H1 (cell line): Measurements from ENCODE around the gene SSBP3. TPM values are rescaled to one million over a fixed set of nuclear protein-coding genes. Genes with fewer than 3 reads are reported as not detected.

ENCODE experiments used
- CTCF ChIA-PET: fragments of 300-600 bp; sonication (Branson Sonifier 250); formaldehyde crosslinking; loops from one replicate; lab custom pipeline; 2021; ENCODE audit not compliant: partially characterized antibody; lab: Charles Lee
- POLR2A ChIA-PET: fragments of 300-600 bp; sonication (Branson Sonifier 250); formaldehyde crosslinking; loops from one replicate; lab custom pipeline; 2021; ENCODE audit warnings: inconsistent platforms; ENCODE audit not compliant: partially characterized antibody; lab: Charles Lee
- DNase-seq, 2 experiments: peaks; one replicate each; pipeline versions ENCODE4 v3.0.0 to v3.0.0-alpha.2; 2010 to 2022; ENCODE audit warnings: low spot score in 2 of 2, low read depth in 1 of 2, mixed read lengths in 1 of 2
- FAIRE-seq: peaks from 2 replicates; lab custom pipeline; 2011; peaks lifted over from hg19 to GRCh38; lab: Jason Lieb, UNC
- H2AFZ ChIP-seq: 2 replicates; pipeline ENCODE4 v1.8.1; 2012; ENCODE audit warnings: low read length, inconsistent platforms
- H2AK5ac ChIP-seq: 2 replicates; pipeline ENCODE4 v1.6.1; 2013; ENCODE audit warnings: low read depth, low read length
- H2BK120ac ChIP-seq: replicated peaks from 2 replicates; pipeline ENCODE3; 2013; ENCODE audit warnings: low read depth, low read length, inconsistent platforms
- H2BK12ac ChIP-seq: 2 replicates; pipeline ENCODE4 v1.6.1; 2013; ENCODE audit warnings: low read depth, low read length
- H2BK15ac ChIP-seq: 2 replicates; pipeline ENCODE4 v1.6.1; 2013; ENCODE audit warnings: low read length
- H2BK20ac ChIP-seq: 2 replicates; pipeline ENCODE4 v1.6.1; 2013; ENCODE audit warnings: low read length
- H2BK5ac ChIP-seq: 2 replicates; pipeline ENCODE4 v1.6.1; 2013; ENCODE audit warnings: low read depth, low read length
- H3K14ac ChIP-seq: 2 replicates; pipeline ENCODE4 v1.6.1; 2013; ENCODE audit warnings: inconsistent platforms; ENCODE audit not compliant: insufficient read length
- H3K18ac ChIP-seq: 2 replicates; pipeline ENCODE4 v1.6.1; 2013; ENCODE audit warnings: low read length; ENCODE audit errors: extremely low read depth
- H3K23ac ChIP-seq: 2 replicates; pipeline ENCODE4 v1.6.1; 2013; ENCODE audit warnings: inconsistent platforms; ENCODE audit not compliant: insufficient read length
- H3K23me2 ChIP-seq: 2 replicates; pipeline ENCODE4 v1.6.1; 2013; ENCODE audit warnings: low read depth, low read length
- H3K27ac ChIP-seq: 2 replicates; pipeline ENCODE4 v1.6.1; 2011; ENCODE audit warnings: low read depth, low read length, inconsistent platforms
- H3K27me3 ChIP-seq, 4 experiments: replicated peaks in 1 of 4; 1 replicate in 1 of 4; 2 replicates in 3 of 4; pipeline versions ENCODE4 v1.6.1 to v1.8.1; 2011 to 2013; ENCODE audit warnings: low read length in 3 of 4, mild to moderate bottlenecking in 3 of 4, inconsistent platforms in 2 of 4, mixed read lengths in 2 of 4, moderate library complexity in 1 of 4; ENCODE audit not compliant: control insufficient read depth in 3 of 4, insufficient read depth in 3 of 4; ENCODE audit errors: extremely low read depth in 1 of 4
- H3K36me3 ChIP-seq, 4 experiments: 2 replicates each; pipeline versions ENCODE4 v1.6.1 to v1.8.1; 2011 to 2013; ENCODE audit warnings: mild to moderate bottlenecking in 4 of 4, low read length in 3 of 4, moderate library complexity in 2 of 4, control low read depth in 1 of 4, inconsistent platforms in 1 of 4; ENCODE audit not compliant: insufficient read depth in 4 of 4, control insufficient read depth in 2 of 4
- H3K4ac ChIP-seq: replicated peaks from 2 replicates; pipeline ENCODE3; 2013; ENCODE audit warnings: low read length, low read depth, mixed read lengths, inconsistent platforms; ENCODE audit not compliant: insufficient read length
- H3K4me1 ChIP-seq, 4 experiments: replicated peaks in 1 of 4; 1 replicate in 1 of 4; 2 replicates in 3 of 4; pipeline versions ENCODE4 v1.6.1 to v1.8.1; 2011 to 2013; ENCODE audit warnings: low read length in 3 of 4, inconsistent platforms in 2 of 4, mixed read lengths in 1 of 4; ENCODE audit not compliant: insufficient read depth in 4 of 4, control insufficient read depth in 3 of 4
- H3K4me2 ChIP-seq, 2 experiments: 2 replicates each; pipeline versions ENCODE4 v1.6.1 to v1.8.1; 2011 to 2013; ENCODE audit warnings: low read depth in 2 of 2, low read length in 2 of 2, control low read depth in 1 of 2, inconsistent platforms in 1 of 2, mild to moderate bottlenecking in 1 of 2; ENCODE audit not compliant: insufficient read depth in 1 of 2
- H3K4me3 ChIP-seq, 4 experiments: fragments of 200-600, 300-600 bp in 1 of 4; sonication (generic), shearing (Covaris generic), sonication (Bioruptor Twin) in 1 of 4; 2 replicates each; pipeline versions ENCODE4 v1.5.1 to v1.8.1; 2011 to 2016; ENCODE audit warnings: low read length in 4 of 4, low read depth in 3 of 4, control low read depth in 2 of 4, inconsistent platforms in 2 of 4, mild to moderate bottlenecking in 2 of 4, mixed read lengths in 1 of 4, moderate library complexity in 1 of 4; ENCODE audit not compliant: insufficient read depth in 2 of 4; ENCODE audit errors: extremely low read depth in 1 of 4
- H3K56ac ChIP-seq: replicated peaks from 2 replicates; pipeline ENCODE3; 2013; ENCODE audit warnings: low read depth, mild to moderate bottlenecking, mixed read lengths, low read length, inconsistent platforms; ENCODE audit not compliant: insufficient read length
- H3K79me1 ChIP-seq: 2 replicates; pipeline ENCODE4 v1.6.1; 2013; ENCODE audit warnings: low read depth, low read length, control low read depth
- H3K79me2 ChIP-seq, 2 experiments: 2 replicates each; pipeline versions ENCODE4 v1.6.1 to v1.8.1; 2012 to 2013; ENCODE audit warnings: low read length in 2 of 2, mild to moderate bottlenecking in 2 of 2, inconsistent platforms in 1 of 2; ENCODE audit not compliant: insufficient read depth in 2 of 2, control insufficient read depth in 1 of 2
- H3K9ac ChIP-seq, 4 experiments: replicated peaks in 1 of 4; 1 replicate in 1 of 4; 2 replicates in 3 of 4; pipeline versions ENCODE4 v1.6.1 to v1.8.1; 2011 to 2013; ENCODE audit warnings: low read depth in 3 of 4, low read length in 3 of 4, control low read depth in 2 of 4, mild to moderate bottlenecking in 2 of 4, moderate library complexity in 2 of 4, inconsistent platforms in 1 of 4; ENCODE audit errors: extremely low read depth in 1 of 4
- H3K9me3 ChIP-seq, 2 experiments: 2 replicates each; pipeline versions ENCODE4 v1.6.1 to v1.8.1; 2012 to 2013; ENCODE audit warnings: mild to moderate bottlenecking in 2 of 2, moderate library complexity in 2 of 2, control low read depth in 1 of 2, inconsistent platforms in 1 of 2, low read depth in 1 of 2, low read length in 1 of 2, mixed read lengths in 1 of 2; ENCODE audit not compliant: insufficient read depth in 2 of 2
- H4K20me1 ChIP-seq, 2 experiments: replicated peaks in 1 of 2; 2 replicates each; pipeline versions ENCODE3 to v1.8.1; 2011 to 2013; ENCODE audit warnings: inconsistent platforms in 2 of 2, low read length in 2 of 2, mild to moderate bottlenecking in 1 of 2; ENCODE audit not compliant: insufficient read depth in 2 of 2, control insufficient read depth in 1 of 2
- H4K5ac ChIP-seq: 2 replicates; pipeline ENCODE4 v1.6.1; 2013; ENCODE audit warnings: low read length, low read depth, mixed read lengths, inconsistent platforms; ENCODE audit not compliant: insufficient read length
- H4K8ac ChIP-seq: 2 replicates; pipeline ENCODE4 v1.8.0; 2013; ENCODE audit warnings: mild to moderate bottlenecking, moderate library complexity, low read length, inconsistent platforms; ENCODE audit not compliant: insufficient read depth; ENCODE audit errors: extremely low read depth
- H4K91ac ChIP-seq: replicated peaks from 2 replicates; pipeline ENCODE3; 2013; ENCODE audit warnings: low read length, mixed read lengths, inconsistent platforms; ENCODE audit not compliant: insufficient read length
- BRCA1 ChIP-seq: IDR thresholded peaks from 2 replicates; pipeline ENCODE4 v1.6.1; 2012; ENCODE audit warnings: low read depth, low read length, improper control_type of control experiment
- CBX5 ChIP-seq: fragments of 300-800, 300-1000 bp; sonication (generic); IDR thresholded peaks from 2 replicates; pipeline ENCODE4 v1.7.1; 2016; ENCODE audit warnings: antibody characterized with exemption, low read length, low read depth
- HDAC2 ChIP-seq, 2 experiments: fragments of 300-600 bp in 1 of 2; sonication (generic) in 1 of 2; IDR thresholded peaks; 2 replicates each; pipeline ENCODE4 v1.6.1; 2011 to 2012; ENCODE audit warnings: low read depth in 2 of 2, low read length in 2 of 2, mild to moderate bottlenecking in 2 of 2, moderate library complexity in 2 of 2, borderline replicate concordance in 1 of 2, inconsistent platforms in 1 of 2
- KDM5A ChIP-seq: fragments of 200-600 bp; IDR thresholded peaks from 2 replicates; pipeline ENCODE4 v1.7.1; 2012; ENCODE audit warnings: mild to moderate bottlenecking, low read length, inconsistent platforms, mixed read lengths
- SP4 ChIP-seq: IDR thresholded peaks from 2 replicates; pipeline ENCODE4 v1.6.1; 2012; ENCODE audit warnings: low read length, inconsistent platforms
- WGBS, 2 experiments: shearing (Covaris generic) in 1 of 2; methylation state at CpG; one replicate each; pipeline versions ENCODE4 v1.1.6 to v1.1.7; 2013 to 2015; ENCODE audit warnings: low lambda C conversion rate in 2 of 2, mixed read lengths in 2 of 2, inconsistent platforms in 1 of 2, low coverage in 1 of 2, missing lambda C conversion rate in 1 of 2; ENCODE audit not compliant: insufficient replicate concordance in 2 of 2, insufficient coverage in 1 of 2, insufficient read length in 1 of 2; ENCODE audit errors: extremely low coverage in 1 of 2, missing lambda C conversion rate in 1 of 2; 5-methylcytosine and 5-hydroxymethylcytosine counted together
- polyA plus RNA-seq, 7 experiments: library from polyadenylated mRNA; depleted of rRNA in 3 of 7; stranded (reverse) in 5 of 7; unstranded in 2 of 7; fragments of >200 nt in 5 of 7; fragments of 200-250 nt in 2 of 7; gene quantifications; 1 replicate in 5 of 7; 2 replicates in 1 of 7; 4 replicates in 1 of 7; pipeline versions ENCODE4 v1.2.1 to v1.2.3, GENCODE V29; 2011 to 2013; ENCODE audit warnings: missing spikeins in 2 of 7, mixed read lengths in 2 of 7
- total RNA-seq: library from RNA; stranded (reverse); fragmentation: NEBNext Ultra II Directional; extraction: Animal tissue kit (Norgen Biotek cat#: 25700); gene quantifications from 2 replicates; pipeline ENCODE4 v1.2.1, GENCODE V29; 2021
- TF ChIP-seq, protein P1 (sequence below): IDR thresholded peaks from 2 replicates; pipeline ENCODE4 v1.6.1; 2012; ENCODE audit warnings: low read length, inconsistent platforms

Gene SSBP3
- total and polyA plus RNA-seq, 2 of the 8 experiments (the other 6 are each of a cell fraction or from before 2014, with no cell fraction given) = 99.7 to 133 TPM

DNA sequence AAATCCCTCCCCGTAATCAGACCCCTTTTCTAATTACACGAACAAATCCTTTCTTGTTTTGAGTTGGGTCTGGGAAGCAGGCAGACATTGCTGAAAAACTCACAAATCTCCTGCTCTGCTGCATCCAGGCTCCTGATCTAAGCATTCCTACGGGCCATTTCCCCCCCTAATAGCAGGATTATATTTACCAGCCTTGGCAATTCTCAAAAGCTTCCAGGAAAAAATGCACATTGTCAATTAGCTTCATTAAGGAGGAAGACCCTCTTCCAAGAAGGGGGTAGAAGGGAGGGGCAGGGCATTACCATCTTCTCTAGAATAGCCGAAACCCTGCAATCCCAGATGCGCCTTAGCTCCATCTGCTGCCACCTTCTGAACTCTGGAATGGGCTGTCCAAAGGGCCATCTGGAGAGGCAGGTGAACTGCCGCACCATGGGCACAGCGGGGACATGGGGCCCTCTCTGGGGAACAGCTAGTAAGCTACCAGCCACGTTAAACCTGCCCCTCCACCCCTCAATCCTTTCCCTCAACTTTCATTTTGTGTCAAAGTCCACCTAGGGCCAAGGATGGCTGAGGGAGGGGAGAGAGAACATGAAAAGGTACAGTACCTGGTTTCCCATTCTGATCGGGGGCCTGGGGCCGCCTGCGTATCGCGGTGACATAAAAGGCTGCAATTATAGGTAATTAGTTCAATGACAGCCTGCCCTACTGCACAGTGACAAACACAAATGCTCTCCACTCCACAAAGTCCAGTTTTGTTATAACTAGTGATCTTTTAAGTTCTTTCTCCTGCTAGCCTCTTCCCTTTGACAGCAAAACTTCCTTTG, 149.5 kb downstream of the SSBP3 start:
- Histone ChIP-seq H4K5ac (no peak overlapping the region), H3K27ac (no peak overlapping the region), H3K79me2 (peaks cover 0 to 17% of the 10 kb centered on the region in 2 experiments; a peak in 1 of 4 replicates), H3K27me3 (no peaks in the 10 kb centered on the region), H4K91ac (no peak overlapping the region), H3K14ac (no peak overlapping the region), H2BK5ac (no peak overlapping the region), H3K23ac (no peak overlapping the region), H3K18ac (peak overlapping the region; percentile 36), H2BK20ac (no peak overlapping the region), H3K4me1 (peaks cover 3 to 15% (median 4%) of the 10 kb centered on the region in 4 experiments), H3K79me1 (peaks cover 11% of the 10 kb centered on the region), H3K56ac (no peak overlapping the region), H2BK15ac (no peak overlapping the region), H3K36me3 (no peaks in the 10 kb centered on the region; a peak in 2 of 8 replicates), H3K9ac (no peak overlapping the region; a peak in 1 of 7 replicates), H2AFZ (no peak overlapping the region), H3K23me2 (no peaks in the 10 kb centered on the region), H3K9me3 (no peaks in the 10 kb centered on the region), H3K4ac (no peak overlapping the region), H4K8ac (no peak overlapping the region; the same call in 1 of the 2 replicates), H2BK12ac (no peak overlapping the region), H2BK120ac (no peak overlapping the region), H2AK5ac (no peak overlapping the region; the same call in 1 of the 2 replicates), H3K4me2 (peak overlapping the region in 1 of 2 experiments; percentile 46; a peak in 1 of 4 replicates), H4K20me1 (peaks cover 4 to 14% of the 10 kb centered on the region in 2 experiments), H3K4me3 (no peak overlapping the region)
- TF ChIP-seq SP4 (no peak), KDM5A (no peak), BRCA1 (no peak), HDAC2 (IDR thresholded peaks at IDR 0.05; ENCODE audit: borderline replicate concordance in 1 of 2, low read depth in 2 of 2, low read length in 2 of 2) (no peak), CBX5 (no peak)
- TF ChIP-seq, protein P1, sequence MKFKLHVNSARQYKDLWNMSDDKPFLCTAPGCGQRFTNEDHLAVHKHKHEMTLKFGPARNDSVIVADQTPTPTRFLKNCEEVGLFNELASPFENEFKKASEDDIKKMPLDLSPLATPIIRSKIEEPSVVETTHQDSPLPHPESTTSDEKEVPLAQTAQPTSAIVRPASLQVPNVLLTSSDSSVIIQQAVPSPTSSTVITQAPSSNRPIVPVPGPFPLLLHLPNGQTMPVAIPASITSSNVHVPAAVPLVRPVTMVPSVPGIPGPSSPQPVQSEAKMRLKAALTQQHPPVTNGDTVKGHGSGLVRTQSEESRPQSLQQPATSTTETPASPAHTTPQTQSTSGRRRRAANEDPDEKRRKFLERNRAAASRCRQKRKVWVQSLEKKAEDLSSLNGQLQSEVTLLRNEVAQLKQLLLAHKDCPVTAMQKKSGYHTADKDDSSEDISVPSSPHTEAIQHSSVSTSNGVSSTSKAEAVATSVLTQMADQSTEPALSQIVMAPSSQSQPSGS = no peak
- POLR2A ChIA-PET = interaction anchor here (0.7 kb wide), 2 partner anchors 55 to 235 kb away, joined by 3 to 5 read pairs; no protein-coding TSS in a partner anchor
- FAIRE-seq = no peak
- CTCF ChIA-PET = interaction anchor here (1.1 to 1.7 kb wide), 3 partner anchors 9 to 29 kb away, joined by 4 to 5 read pairs (median 4); no protein-coding TSS in a partner anchor
- WGBS, 2 experiments = 75% methylated on average over 13 of the region's 13 CpGs; no CpG with 5 or more reads in 1 of the 2 experiments
- DNase-seq = no peak
